Gastrocnemius medialis (tissue), 4 donors: Measurements from ENCODE around the gene PAX5. TPM values are rescaled to one million over a fixed set of nuclear protein-coding genes. Genes with fewer than 3 reads are reported as not detected.

Source experiments
- ATAC-seq, 2 donors: fragments of 150-250 bp; one replicate each; pipeline ENCODE4 v1.9.1; 2016
- DNase-seq, 2 donors: peaks; one replicate each; pipeline ENCODE4 v3.0.0-alpha.2; 2019
- H3K27ac ChIP-seq, 4 donors: fragments of 200-600 bp; sonication (generic); 1 replicate in 1 of 4; 2 replicates in 3 of 4; pipeline ENCODE4 v1.5.1; 2016 to 2018; ENCODE audit warnings: mild to moderate bottlenecking in 2 of 4, moderate library complexity in 1 of 4
- H3K27me3 ChIP-seq, 3 donors: fragments of 200-600 bp; sonication (generic) in 2 of 3; 1 replicate in 1 of 3; 2 replicates in 2 of 3; pipeline versions ENCODE4 v1.5.1 to v1.6.0; 2016 to 2019; ENCODE audit warnings: mild to moderate bottlenecking in 1 of 3, moderate library complexity in 1 of 3
- H3K36me3 ChIP-seq, 2 donors: fragments of 200-600 bp; sonication (generic) in 1 of 2; one replicate each; pipeline ENCODE4 v1.5.1; 2017 to 2018
- H3K4me1 ChIP-seq, 2 donors: fragments of 200-600 bp; sonication (generic) in 1 of 2; one replicate each; pipeline ENCODE4 v1.5.1; 2016 to 2017; ENCODE audit warnings: mild to moderate bottlenecking in 2 of 2
- H3K4me3 ChIP-seq, 4 donors: fragments of 200-600 bp; sonication (generic) in 3 of 4; 1 replicate in 1 of 4; 2 replicates in 3 of 4; pipeline ENCODE4 v1.5.1; 2016 to 2019; ENCODE audit warnings: mild to moderate bottlenecking in 2 of 4
- H3K9me3 ChIP-seq, 3 donors: fragments of 200-600 bp; sonication (generic) in 2 of 3; 1 replicate in 1 of 3; 2 replicates in 2 of 3; pipeline ENCODE4 v1.5.1; 2016 to 2019
- CTCF ChIP-seq, 5 experiments: fragments of 450-650 bp in 3 of 5; fragments of 200-600 bp in 2 of 5; sonication (generic) in 2 of 5; IDR thresholded peaks in 4 of 5; conservative IDR thresholded peaks in 1 of 5; 1 replicate in 4 of 5; 2 replicates in 1 of 5; pipeline ENCODE4 v1.5.1; 2016 to 2019; ENCODE audit warnings: antibody characterized with exemption in 5 of 5, mild to moderate bottlenecking in 3 of 5, moderate library complexity in 3 of 5
- POLR2A ChIP-seq, 2 donors: fragments of 450-650 bp; IDR thresholded peaks; one replicate each; pipeline ENCODE4 v1.6.1; 2017; ENCODE audit warnings: antibody characterized with exemption in 2 of 2, mild to moderate bottlenecking in 2 of 2, moderate library complexity in 2 of 2
- in situ Hi-C, 4 donors: fragments of 200-750 bp; cut with MboI; loops; one replicate each; pipeline versions ENCODE4 v1.15.0 to v1.8.0; 2017; ENCODE audit warnings: low sequenced_read_pairs in 4 of 4
- intact Hi-C: fragments of 100-400 bp; cut with DNase I; formaldehyde crosslinking; loops from one replicate; pipeline ENCODE4 v1.15.1; 2023; ENCODE audit warnings: low total_unique reads
- total RNA-seq, 4 donors: library from RNA; depleted of rRNA; stranded (reverse); fragments of >200 nt; gene quantifications; one replicate each; pipeline versions ENCODE4 v1.1.0 to v1.2.3, GENCODE V29; 2016

The PAX5 gene
- total RNA-seq, 4 donors from 2014 or later, result 0.19 TPM; not detected in 3

DNA sequence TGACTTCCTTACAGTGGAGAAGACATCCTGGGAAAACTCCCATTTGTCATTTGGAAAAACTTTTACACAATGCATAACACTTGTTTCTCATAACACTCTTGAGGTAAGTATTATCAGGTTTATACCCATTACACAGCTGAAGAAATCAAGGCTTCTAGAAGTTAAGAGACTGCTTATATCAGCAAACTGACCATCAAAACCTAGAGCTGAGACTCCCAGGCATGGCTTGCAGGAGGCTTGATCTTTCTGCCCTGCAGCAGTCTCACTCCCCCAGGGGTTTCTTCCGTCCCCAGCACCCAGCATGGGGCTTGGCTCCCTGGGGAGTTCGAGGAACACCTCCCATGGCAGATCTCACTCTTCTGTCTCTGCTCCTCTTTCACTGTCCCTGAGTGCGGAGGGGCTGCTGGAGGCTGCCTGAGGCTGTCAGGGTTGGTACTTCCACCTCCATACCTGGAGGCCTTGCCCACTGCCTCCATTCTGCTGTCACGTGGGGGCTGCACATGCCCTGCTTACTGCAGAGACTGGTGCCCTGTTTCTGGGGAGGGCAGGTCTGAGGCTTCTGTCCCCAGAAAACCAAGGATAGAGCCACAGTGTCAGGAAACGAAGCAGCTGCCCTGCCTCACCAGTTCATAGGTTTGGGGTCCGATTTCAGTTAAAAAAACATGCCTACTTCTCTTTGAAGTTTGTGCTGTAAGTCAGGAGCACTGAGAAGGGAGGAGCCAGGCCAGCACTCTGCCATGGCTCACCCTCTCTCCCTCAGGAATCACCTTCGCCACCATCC, 202.5 kb downstream of the PAX5 start:
- H3K27ac ChIP-seq, result no peak overlapping the region
- no peaks in the 10 kb centered on the region for H3K4me1 ChIP-seq
- no peaks in the 10 kb centered on the region for H3K27me3 ChIP-seq
- H3K36me3 ChIP-seq, result no peaks in the 10 kb centered on the region
- intact Hi-C loops (no loop called here), in situ Hi-C loops (no loop called here)
- TF ChIP-seq CTCF (IDR thresholded peaks at IDR 0.05 in 4 of 5, conservative IDR thresholded peaks at IDR 0.05 in 1 of 5) (no peak), POLR2A (IDR thresholded peaks at IDR 0.05) (no peak)
- DNase-seq (no peak), ATAC-seq (no peak)
- no peak overlapping the region for H3K4me3 ChIP-seq
- no peaks in the 10 kb centered on the region for H3K9me3 ChIP-seq

DNA sequence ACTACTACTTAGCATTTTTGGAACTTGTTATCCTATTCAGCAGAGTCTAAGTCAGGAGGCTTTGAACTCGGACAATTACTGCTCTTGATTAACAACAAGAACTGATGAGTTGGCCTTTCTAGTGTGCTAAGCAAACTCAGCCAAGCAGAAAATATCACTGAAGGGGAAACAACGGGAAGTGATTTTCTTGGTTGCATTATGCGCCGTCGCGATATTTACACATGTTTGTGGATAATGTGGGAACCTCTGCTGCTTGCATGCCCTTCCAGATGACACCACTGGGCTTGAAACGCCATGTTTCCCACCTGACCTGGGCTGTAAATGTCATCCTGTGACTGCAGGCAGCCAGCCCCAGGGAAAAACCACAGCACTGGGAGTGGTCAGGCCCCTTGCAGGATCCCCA, 205.5 kb downstream of the PAX5 start:
- no peak overlapping the region for H3K4me3 ChIP-seq
- no peak overlapping the region for H3K27ac ChIP-seq
- H3K27me3 ChIP-seq, result no peaks in the 10 kb centered on the region
- ATAC-seq, result no peak
- H3K9me3 ChIP-seq, result no peaks in the 10 kb centered on the region
- intact Hi-C loops (no loop called here), in situ Hi-C loops (no loop called here)
- H3K4me1 ChIP-seq, result no peaks in the 10 kb centered on the region
- TF ChIP-seq POLR2A (IDR thresholded peaks at IDR 0.05), result no peak
- H3K36me3 ChIP-seq, result no peaks in the 10 kb centered on the region
- no peak for DNase-seq

GRCh38 chr9:36827593-36827992, 206.5 kb downstream of the PAX5 start:
- in situ Hi-C loops, result no loop called here
- no peak for DNase-seq

GRCh38 chr9:36826581-36826980, 207.5 kb downstream of the PAX5 start:
- H3K27me3 ChIP-seq, result no peaks in the 10 kb centered on the region
- no peaks in the 10 kb centered on the region for H3K9me3 ChIP-seq
- H3K4me3 ChIP-seq, result no peak overlapping the region
- ATAC-seq, result no peak
- H3K4me1 ChIP-seq, result no peaks in the 10 kb centered on the region
- intact Hi-C loops, result no loop called here
- no peak for DNase-seq
- in situ Hi-C loops, result no loop called here
- H3K27ac ChIP-seq, result no peak overlapping the region
- H3K36me3 ChIP-seq, result no peaks in the 10 kb centered on the region
- TF ChIP-seq CTCF (IDR thresholded peaks at IDR 0.05 in 4 of 5, conservative IDR thresholded peaks at IDR 0.05 in 1 of 5), result no peak
- TF ChIP-seq POLR2A (IDR thresholded peaks at IDR 0.05), result no peak

More at GRCh38 chr9:36827593-36827992, 206.5 kb downstream of the PAX5 start:
- TF ChIP-seq CTCF (IDR thresholded peaks at IDR 0.05 in 4 of 5, conservative IDR thresholded peaks at IDR 0.05 in 1 of 5), result no peak
- no peak for TF ChIP-seq POLR2A (IDR thresholded peaks at IDR 0.05)
- H3K27ac ChIP-seq, result no peak overlapping the region
- H3K4me1 ChIP-seq, result no peaks in the 10 kb centered on the region
- no peaks in the 10 kb centered on the region for H3K9me3 ChIP-seq
- H3K27me3 ChIP-seq, result no peaks in the 10 kb centered on the region
- H3K4me3 ChIP-seq, result no peak overlapping the region
- ATAC-seq, result no peak
- intact Hi-C loops, result no loop called here
- no peaks in the 10 kb centered on the region for H3K36me3 ChIP-seq

DNA sequence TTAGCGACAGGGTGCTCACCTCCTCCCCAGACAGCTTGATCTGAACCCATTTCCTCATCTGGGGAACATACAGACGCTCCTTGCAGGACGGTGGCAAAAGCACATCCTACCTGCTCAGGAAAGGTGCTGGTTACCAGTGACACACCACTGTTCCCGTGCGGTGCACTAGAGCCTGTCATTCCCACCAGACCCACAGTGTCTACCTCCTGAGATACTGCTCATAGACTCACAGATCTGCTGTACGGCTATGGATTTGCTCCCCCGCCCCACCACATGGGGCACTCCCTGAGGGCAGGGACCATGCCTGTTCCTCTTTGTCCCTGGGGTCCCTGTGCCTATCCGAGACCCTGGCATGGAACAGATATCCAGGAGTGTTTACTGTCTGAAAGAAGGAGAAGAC, 208.9 kb downstream of the PAX5 start:
- no peak for DNase-seq
- no peak for ATAC-seq
- TF ChIP-seq POLR2A (IDR thresholded peaks at IDR 0.05), result no peak
- TF ChIP-seq CTCF (IDR thresholded peaks at IDR 0.05 in 4 of 5, conservative IDR thresholded peaks at IDR 0.05 in 1 of 5), result no peak
- Histone ChIP-seq H3K4me3 (no peak overlapping the region), H3K9me3 (no peaks in the 10 kb centered on the region), H3K4me1 (no peaks in the 10 kb centered on the region), H3K36me3 (no peaks in the 10 kb centered on the region), H3K27me3 (peaks cover 0 to 1% (median 0%) of the 10 kb centered on the region in 3 donors), H3K27ac (no peak overlapping the region)
- intact Hi-C loops, result no loop called here
- in situ Hi-C loops, result no loop called here
